ENCODE data around the gene NR3C2. TPM values are rescaled to one million over a fixed set of nuclear protein-coding genes. Genes with fewer than 3 reads are reported as not detected.

NR3C2 gene
- polyA plus RNA-seq, 1 of the 3 experiments (the other 2 are of a cell fraction), result 0.02 TPM

DNA sequence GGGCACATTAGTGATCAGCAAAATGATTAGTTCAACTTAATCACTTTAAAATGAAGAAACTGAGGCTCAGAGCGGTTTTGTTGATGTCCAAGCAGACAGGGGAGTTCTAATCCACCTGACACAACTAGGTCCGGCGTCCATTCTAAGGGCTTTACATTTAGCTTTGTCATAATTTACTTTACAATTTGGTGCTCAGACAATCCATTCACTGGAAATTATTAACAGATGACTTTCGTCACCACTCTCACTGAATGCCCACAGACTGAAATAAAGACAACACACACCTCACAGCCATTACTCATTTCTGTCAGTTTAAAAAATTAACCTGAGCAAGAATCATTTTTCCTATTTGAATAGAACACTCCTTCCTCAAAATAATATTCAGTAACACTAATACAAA lies 10.8 kb downstream of the NR3C2 start:
- peak; percentile 10 for DNase-seq
- Histone ChIP-seq H3K27me3 (ENCODE audit: insufficient read depth) (peaks cover 13% of the 10 kb centered on the region; the same call in 1 of the 2 replicates), H3K36me3 (replicated peaks in 1 of 2; ENCODE audit: control insufficient read depth in 1 of 2, insufficient read depth in 2 of 2, low read length in 1 of 2) (no peaks in the 10 kb centered on the region), H4K20me1 (ENCODE audit: insufficient read depth) (no peaks in the 10 kb centered on the region), H3K9ac (no peak overlapping the region), H2AFZ (ENCODE audit: low read depth) (no peak overlapping the region), H3K4me2 (no peak overlapping the region), H3K9me3 (no peaks in the 10 kb centered on the region), H3K4me3 (ENCODE audit: low read depth in 2 of 2, low read length in 1 of 2) (no peak overlapping the region), H3F3A (replicated peaks; ENCODE audit: insufficient read depth) (no peaks in the 10 kb centered on the region), H3K4me1 (ENCODE audit: control insufficient read depth in 1 of 2, insufficient read depth in 2 of 2, low read depth in 1 of 2, low read length in 1 of 2) (no peaks in the 10 kb centered on the region; a peak in 1 of 4 replicates), H3K79me2 (ENCODE audit: insufficient read depth) (no peaks in the 10 kb centered on the region), H3K27ac (ENCODE audit: low read depth in 2 of 2, low read length in 1 of 2) (no peak overlapping the region), H3K9me2 (no peaks in the 10 kb centered on the region)
- POLR2A ChIA-PET, result no interaction called here
- 27% methylated on average over 4 of the region's 4 CpGs for WGBS (ENCODE audit: low lambda C conversion rate)
- TF ChIP-seq YY1 (IDR thresholded peaks at IDR 0.05; ENCODE audit: low read depth), result no peak
- TF ChIP-seq, protein P1, sequence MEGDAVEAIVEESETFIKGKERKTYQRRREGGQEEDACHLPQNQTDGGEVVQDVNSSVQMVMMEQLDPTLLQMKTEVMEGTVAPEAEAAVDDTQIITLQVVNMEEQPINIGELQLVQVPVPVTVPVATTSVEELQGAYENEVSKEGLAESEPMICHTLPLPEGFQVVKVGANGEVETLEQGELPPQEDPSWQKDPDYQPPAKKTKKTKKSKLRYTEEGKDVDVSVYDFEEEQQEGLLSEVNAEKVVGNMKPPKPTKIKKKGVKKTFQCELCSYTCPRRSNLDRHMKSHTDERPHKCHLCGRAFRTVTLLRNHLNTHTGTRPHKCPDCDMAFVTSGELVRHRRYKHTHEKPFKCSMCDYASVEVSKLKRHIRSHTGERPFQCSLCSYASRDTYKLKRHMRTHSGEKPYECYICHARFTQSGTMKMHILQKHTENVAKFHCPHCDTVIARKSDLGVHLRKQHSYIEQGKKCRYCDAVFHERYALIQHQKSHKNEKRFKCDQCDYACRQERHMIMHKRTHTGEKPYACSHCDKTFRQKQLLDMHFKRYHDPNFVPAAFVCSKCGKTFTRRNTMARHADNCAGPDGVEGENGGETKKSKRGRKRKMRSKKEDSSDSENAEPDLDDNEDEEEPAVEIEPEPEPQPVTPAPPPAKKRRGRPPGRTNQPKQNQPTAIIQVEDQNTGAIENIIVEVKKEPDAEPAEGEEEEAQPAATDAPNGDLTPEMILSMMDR (IDR thresholded peaks at IDR 0.05), result no peak
- no peak for TF ChIP-seq RFX5 (IDR thresholded peaks at IDR 0.05; ENCODE audit: low read length)
- TF ChIP-seq, protein P2, sequence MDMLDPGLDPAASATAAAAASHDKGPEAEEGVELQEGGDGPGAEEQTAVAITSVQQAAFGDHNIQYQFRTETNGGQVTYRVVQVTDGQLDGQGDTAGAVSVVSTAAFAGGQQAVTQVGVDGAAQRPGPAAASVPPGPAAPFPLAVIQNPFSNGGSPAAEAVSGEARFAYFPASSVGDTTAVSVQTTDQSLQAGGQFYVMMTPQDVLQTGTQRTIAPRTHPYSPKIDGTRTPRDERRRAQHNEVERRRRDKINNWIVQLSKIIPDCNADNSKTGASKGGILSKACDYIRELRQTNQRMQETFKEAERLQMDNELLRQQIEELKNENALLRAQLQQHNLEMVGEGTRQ (IDR thresholded peaks at IDR 0.05; ENCODE audit: borderline replicate concordance, low read depth, low read length), result no peak
- no peak for TF ChIP-seq RXRA (IDR thresholded peaks at IDR 0.05; ENCODE audit: borderline replicate concordance, low read depth)
- TF ChIP-seq TCF12 (IDR thresholded peaks at IDR 0.05), result no peak
- TF ChIP-seq MEF2A (IDR thresholded peaks at IDR 0.05; ENCODE audit: borderline replicate concordance, low read depth), result no peak
- TF ChIP-seq GATA2 (CRISPR knock-in tag; IDR thresholded peaks at IDR 0.05), result no peak
- CTCF ChIA-PET, result interaction anchor here (0.9 to 1.3 kb wide), 2 partner anchors 15 to 17 kb away, joined by 3 to 4 read pairs; no protein-coding TSS in a partner anchor

DNA sequence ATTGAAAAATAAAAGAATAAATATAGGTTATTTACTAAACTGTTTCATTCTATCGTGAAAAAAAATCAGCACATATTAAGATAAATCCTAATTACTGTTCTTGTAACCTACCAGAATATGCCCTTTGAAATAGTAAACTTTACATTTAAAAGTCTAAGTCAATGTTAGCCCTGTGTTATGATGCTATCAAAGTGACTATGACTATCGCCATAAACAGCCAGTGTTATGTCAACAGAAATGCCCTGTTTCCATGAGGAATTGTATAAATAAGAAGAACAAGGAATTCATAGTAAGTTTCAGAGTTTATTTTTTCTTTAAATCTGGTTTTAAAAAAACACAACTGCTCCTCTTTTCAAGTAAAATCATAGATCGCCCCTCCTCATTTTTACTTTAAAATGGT lies 11.4 kb downstream of the NR3C2 start:
- Histone ChIP-seq H3K9me2 (no peaks in the 10 kb centered on the region), H3K4me1 (ENCODE audit: control insufficient read depth in 1 of 2, insufficient read depth in 2 of 2, low read depth in 1 of 2, low read length in 1 of 2) (no peaks in the 10 kb centered on the region; a peak in 2 of 4 replicates), H3K4me3 (ENCODE audit: low read depth in 2 of 2, low read length in 1 of 2) (no peak overlapping the region), H3K27me3 (ENCODE audit: insufficient read depth) (peaks cover 8% of the 10 kb centered on the region; the same call in 1 of the 2 replicates), H3K9ac (no peak overlapping the region), H3K9me3 (no peaks in the 10 kb centered on the region), H4K20me1 (ENCODE audit: insufficient read depth) (no peaks in the 10 kb centered on the region), H2AFZ (ENCODE audit: low read depth) (no peak overlapping the region), H3K79me2 (ENCODE audit: insufficient read depth) (no peaks in the 10 kb centered on the region), H3K27ac (ENCODE audit: low read depth in 2 of 2, low read length in 1 of 2) (no peak overlapping the region), H3K36me3 (replicated peaks in 1 of 2; ENCODE audit: control insufficient read depth in 1 of 2, insufficient read depth in 2 of 2, low read length in 1 of 2) (no peaks in the 10 kb centered on the region), H3F3A (replicated peaks; ENCODE audit: insufficient read depth) (no peaks in the 10 kb centered on the region), H3K4me2 (no peak overlapping the region)
- POLR2A ChIA-PET, result no interaction called here
- DNase-seq, result no peak
- WGBS (ENCODE audit: low lambda C conversion rate), result 52% methylated on average over 3 of the region's 3 CpGs
- CTCF ChIA-PET, result interaction anchor here (0.9 to 1.3 kb wide), 2 partner anchors 16 kb away, joined by 3 to 4 read pairs; no protein-coding TSS in a partner anchor
- TF ChIP-seq NFIC (IDR thresholded peaks at IDR 0.05; ENCODE audit: borderline replicate concordance), result no peak
- TF ChIP-seq FOSL2 (IDR thresholded peaks at IDR 0.05; ENCODE audit: borderline replicate concordance, low read depth), result no peak
- TF ChIP-seq, protein P3, sequence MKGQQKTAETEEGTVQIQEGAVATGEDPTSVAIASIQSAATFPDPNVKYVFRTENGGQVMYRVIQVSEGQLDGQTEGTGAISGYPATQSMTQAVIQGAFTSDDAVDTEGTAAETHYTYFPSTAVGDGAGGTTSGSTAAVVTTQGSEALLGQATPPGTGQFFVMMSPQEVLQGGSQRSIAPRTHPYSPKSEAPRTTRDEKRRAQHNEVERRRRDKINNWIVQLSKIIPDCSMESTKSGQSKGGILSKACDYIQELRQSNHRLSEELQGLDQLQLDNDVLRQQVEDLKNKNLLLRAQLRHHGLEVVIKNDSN (IDR thresholded peaks at IDR 0.05; ENCODE audit: borderline replicate concordance, low read depth), result no peak
- TF ChIP-seq CHD2 (IDR thresholded peaks at IDR 0.05; ENCODE audit: low read length, partially characterized antibody), result no peak
- TF ChIP-seq RFX5 (IDR thresholded peaks at IDR 0.05; ENCODE audit: low read length), result no peak
- TF ChIP-seq EZH2phosphoT487 (IDR thresholded peaks at IDR 0.05; ENCODE audit: borderline replicate concordance, low read depth), result no peak
- TF ChIP-seq YY1 (IDR thresholded peaks at IDR 0.05; ENCODE audit: low read depth), result no peak
- TF ChIP-seq MXI1 (IDR thresholded peaks at IDR 0.05; ENCODE audit: low read depth, low read length), result no peak
- TF ChIP-seq GATA2 (CRISPR knock-in tag; IDR thresholded peaks at IDR 0.05), result no peak
- TF ChIP-seq NRF1 (IDR thresholded peaks at IDR 0.05; ENCODE audit: low read depth, low read length), result no peak
- TF ChIP-seq, protein P4, sequence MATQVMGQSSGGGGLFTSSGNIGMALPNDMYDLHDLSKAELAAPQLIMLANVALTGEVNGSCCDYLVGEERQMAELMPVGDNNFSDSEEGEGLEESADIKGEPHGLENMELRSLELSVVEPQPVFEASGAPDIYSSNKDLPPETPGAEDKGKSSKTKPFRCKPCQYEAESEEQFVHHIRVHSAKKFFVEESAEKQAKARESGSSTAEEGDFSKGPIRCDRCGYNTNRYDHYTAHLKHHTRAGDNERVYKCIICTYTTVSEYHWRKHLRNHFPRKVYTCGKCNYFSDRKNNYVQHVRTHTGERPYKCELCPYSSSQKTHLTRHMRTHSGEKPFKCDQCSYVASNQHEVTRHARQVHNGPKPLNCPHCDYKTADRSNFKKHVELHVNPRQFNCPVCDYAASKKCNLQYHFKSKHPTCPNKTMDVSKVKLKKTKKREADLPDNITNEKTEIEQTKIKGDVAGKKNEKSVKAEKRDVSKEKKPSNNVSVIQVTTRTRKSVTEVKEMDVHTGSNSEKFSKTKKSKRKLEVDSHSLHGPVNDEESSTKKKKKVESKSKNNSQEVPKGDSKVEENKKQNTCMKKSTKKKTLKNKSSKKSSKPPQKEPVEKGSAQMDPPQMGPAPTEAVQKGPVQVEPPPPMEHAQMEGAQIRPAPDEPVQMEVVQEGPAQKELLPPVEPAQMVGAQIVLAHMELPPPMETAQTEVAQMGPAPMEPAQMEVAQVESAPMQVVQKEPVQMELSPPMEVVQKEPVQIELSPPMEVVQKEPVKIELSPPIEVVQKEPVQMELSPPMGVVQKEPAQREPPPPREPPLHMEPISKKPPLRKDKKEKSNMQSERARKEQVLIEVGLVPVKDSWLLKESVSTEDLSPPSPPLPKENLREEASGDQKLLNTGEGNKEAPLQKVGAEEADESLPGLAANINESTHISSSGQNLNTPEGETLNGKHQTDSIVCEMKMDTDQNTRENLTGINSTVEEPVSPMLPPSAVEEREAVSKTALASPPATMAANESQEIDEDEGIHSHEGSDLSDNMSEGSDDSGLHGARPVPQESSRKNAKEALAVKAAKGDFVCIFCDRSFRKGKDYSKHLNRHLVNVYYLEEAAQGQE (IDR thresholded peaks at IDR 0.05; ENCODE audit: low read depth, low read length), result no peak
- TF ChIP-seq, protein P5, sequence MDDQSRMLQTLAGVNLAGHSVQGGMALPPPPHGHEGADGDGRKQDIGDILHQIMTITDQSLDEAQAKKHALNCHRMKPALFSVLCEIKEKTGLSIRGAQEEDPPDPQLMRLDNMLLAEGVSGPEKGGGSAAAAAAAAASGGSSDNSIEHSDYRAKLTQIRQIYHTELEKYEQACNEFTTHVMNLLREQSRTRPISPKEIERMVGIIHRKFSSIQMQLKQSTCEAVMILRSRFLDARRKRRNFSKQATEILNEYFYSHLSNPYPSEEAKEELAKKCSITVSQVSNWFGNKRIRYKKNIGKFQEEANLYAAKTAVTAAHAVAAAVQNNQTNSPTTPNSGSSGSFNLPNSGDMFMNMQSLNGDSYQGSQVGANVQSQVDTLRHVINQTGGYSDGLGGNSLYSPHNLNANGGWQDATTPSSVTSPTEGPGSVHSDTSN (IDR thresholded peaks at IDR 0.05), result no peak
- TF ChIP-seq, protein P6, sequence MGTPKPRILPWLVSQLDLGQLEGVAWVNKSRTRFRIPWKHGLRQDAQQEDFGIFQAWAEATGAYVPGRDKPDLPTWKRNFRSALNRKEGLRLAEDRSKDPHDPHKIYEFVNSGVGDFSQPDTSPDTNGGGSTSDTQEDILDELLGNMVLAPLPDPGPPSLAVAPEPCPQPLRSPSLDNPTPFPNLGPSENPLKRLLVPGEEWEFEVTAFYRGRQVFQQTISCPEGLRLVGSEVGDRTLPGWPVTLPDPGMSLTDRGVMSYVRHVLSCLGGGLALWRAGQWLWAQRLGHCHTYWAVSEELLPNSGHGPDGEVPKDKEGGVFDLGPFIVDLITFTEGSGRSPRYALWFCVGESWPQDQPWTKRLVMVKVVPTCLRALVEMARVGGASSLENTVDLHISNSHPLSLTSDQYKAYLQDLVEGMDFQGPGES (IDR thresholded peaks at IDR 0.05; ENCODE audit: low read depth, low read length), result no peak

All from SK-N-SH (cell line).